Loucy (cell line): ENCODE results near the gene RNF32.

Experiments
- H2AFZ ChIP-seq: fragments of 200-600 bp; sonication (generic); 2 replicates; pipeline ENCODE4 v1.6.0; 2016; ENCODE audit warnings: antibody characterized with exemption, mild to moderate bottlenecking, low read length, moderate library complexity
- H3F3A ChIP-seq: fragments of 200-600 bp; 2 replicates; pipeline ENCODE4 v1.6.0; 2016; ENCODE audit warnings: antibody characterized with exemption, low read depth, mild to moderate bottlenecking
- H3K27me3 ChIP-seq: fragments of 200-600 bp; sonication (generic); 2 replicates; pipeline ENCODE4 v1.6.1; 2014; ENCODE audit warnings: low read length, mild to moderate bottlenecking; ENCODE audit not compliant: insufficient read depth, poor library complexity, severe bottlenecking
- H3K36me3 ChIP-seq: fragments of 200-600 bp; sonication (generic); 2 replicates; pipeline ENCODE4 v1.6.1; 2016; ENCODE audit warnings: low read length; ENCODE audit not compliant: insufficient read depth
- H3K4me1 ChIP-seq: fragments of 200-600 bp; sonication (generic); 2 replicates; pipeline ENCODE4 v1.5.1; 2014; ENCODE audit warnings: low read length, mild to moderate bottlenecking; ENCODE audit not compliant: insufficient read depth, poor library complexity, severe bottlenecking
- H3K4me2 ChIP-seq: fragments of 200-600 bp; sonication (generic); 2 replicates; pipeline ENCODE4 v1.6.0; 2014; ENCODE audit warnings: antibody characterized with exemption, low read length, low read depth, mild to moderate bottlenecking; ENCODE audit not compliant: poor library complexity, severe bottlenecking
- H3K4me3 ChIP-seq: fragments of 200-600 bp; sonication (generic); 2 replicates; pipeline ENCODE4 v1.5.1; 2014; ENCODE audit warnings: low read length, mild to moderate bottlenecking, mixed read lengths; ENCODE audit not compliant: poor library complexity, severe bottlenecking
- H3K79me2 ChIP-seq: fragments of 200-600 bp; sonication (generic); 2 replicates; pipeline ENCODE4 v1.6.1; 2014; ENCODE audit warnings: low read length; ENCODE audit not compliant: insufficient read depth
- H3K9ac ChIP-seq: fragments of 200-600 bp; sonication (generic); 2 replicates; pipeline ENCODE4 v1.6.0; 2014; ENCODE audit warnings: mild to moderate bottlenecking, low read depth, low read length, moderate library complexity; ENCODE audit not compliant: poor library complexity, severe bottlenecking
- H3K9me2 ChIP-seq: fragments of 200-600 bp; sonication (generic); replicated peaks from 2 replicates; pipeline ENCODE4 v1.6.1; 2016; ENCODE audit warnings: low read depth, low read length, mixed read lengths
- H3K9me3 ChIP-seq: fragments of 200-600 bp; sonication (generic); 2 replicates; pipeline ENCODE4 v1.6.1; 2014; ENCODE audit warnings: mild to moderate bottlenecking, antibody characterized with exemption, low read length, low read depth; ENCODE audit not compliant: insufficient read depth
- H4K20me1 ChIP-seq: fragments of 200-600 bp; sonication (generic); 2 replicates; pipeline ENCODE4 v1.6.0; 2014; ENCODE audit warnings: antibody characterized with exemption, low read length, mild to moderate bottlenecking; ENCODE audit not compliant: insufficient read depth, poor library complexity, severe bottlenecking
- CTCF ChIP-seq: fragments of 200-600 bp; sonication (generic); conservative IDR thresholded peaks from 2 replicates; pipeline ENCODE4 v1.5.1; 2014; ENCODE audit warnings: mild to moderate bottlenecking, antibody characterized with exemption, low read length
- EZH2phosphoT487 ChIP-seq: fragments of 200-600 bp; IDR thresholded peaks from 2 replicates; pipeline ENCODE4 v1.6.1; 2018; ENCODE audit warnings: antibody characterized with exemption, mild to moderate bottlenecking, moderate library complexity, borderline replicate concordance

The RNF32 gene

GRCh38 chr7:156614434-156615264 lies 25.9 kb upstream of the RNF32 start:
- Histone ChIP-seq H2AFZ (no peak overlapping the region), H3K4me3 (no peak overlapping the region), H3K36me3 (no peaks in the 10 kb centered on the region), H4K20me1 (no peaks in the 10 kb centered on the region), H3K4me1 (peaks cover 4% of the 10 kb centered on the region), H3K9ac (no peak overlapping the region), H3K27me3 (no peaks in the 10 kb centered on the region), H3K9me2 (no peaks in the 10 kb centered on the region), H3K79me2 (no peaks in the 10 kb centered on the region), H3F3A (no peaks in the 10 kb centered on the region), H3K4me2 (no peak overlapping the region), H3K9me3 (no peaks in the 10 kb centered on the region)
- TF ChIP-seq EZH2phosphoT487 (no peak), CTCF (no peak)

DNA sequence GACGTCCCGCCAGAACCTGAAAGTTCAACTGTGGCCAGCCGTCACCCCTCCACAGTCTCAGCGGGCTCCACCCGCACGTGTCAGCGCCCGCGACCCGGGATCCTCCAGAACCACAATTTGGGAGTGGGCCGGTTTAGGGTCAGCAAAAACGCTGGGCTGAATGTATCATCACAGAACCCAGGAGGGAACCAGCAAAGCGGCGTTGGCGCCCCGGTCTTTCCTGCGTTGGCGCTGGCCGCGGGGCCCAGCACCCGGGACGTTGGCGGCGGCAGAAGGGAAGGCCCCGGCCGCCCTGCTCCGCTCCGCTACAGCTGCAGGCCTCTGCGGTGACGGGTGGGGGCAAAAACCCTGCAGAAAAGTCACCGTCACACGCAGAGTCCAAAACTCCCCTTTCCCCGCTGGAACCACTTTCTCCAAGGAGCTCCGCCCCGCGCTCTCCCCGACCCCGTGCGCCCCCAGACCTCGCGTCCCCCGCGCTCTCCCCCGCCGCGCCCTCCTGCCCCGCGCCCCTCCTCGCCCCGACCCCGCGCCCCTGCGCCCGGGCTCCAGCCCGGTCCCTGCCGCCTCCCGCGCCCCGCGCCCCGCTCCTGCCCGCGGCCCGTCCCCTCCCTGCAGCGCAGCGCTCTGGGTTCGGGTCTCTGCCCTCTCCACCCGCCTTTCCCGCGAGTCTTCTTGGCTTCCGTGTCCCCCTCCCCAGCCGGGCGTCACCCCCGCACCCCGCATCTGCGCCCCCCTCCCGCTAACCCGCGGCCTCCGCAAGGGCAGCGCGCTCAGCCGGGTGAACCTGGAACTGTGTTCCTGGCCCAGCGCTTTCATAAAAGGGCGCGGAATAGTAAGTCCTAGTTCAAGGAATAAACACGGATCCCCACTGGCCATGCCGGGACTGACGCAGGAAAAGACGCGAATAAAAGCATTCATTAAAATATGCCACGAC lies 24.0 kb upstream of the RNF32 start:
- H3K27me3 ChIP-seq: no peaks in the 10 kb centered on the region
- H3K4me2 ChIP-seq: no peak overlapping the region
- 0 out of 2 replicates have a peak, but pooled peaks cover 3% of the 10 kb centered on the region for H3K9me3 ChIP-seq
- no peak overlapping the region for H2AFZ ChIP-seq
- no peaks in the 10 kb centered on the region for H3K36me3 ChIP-seq
- no peaks in the 10 kb centered on the region for H3K9me2 ChIP-seq
- peaks cover 4% of the 10 kb centered on the region for H3K4me1 ChIP-seq
- no peaks in the 10 kb centered on the region for H3K79me2 ChIP-seq
- TF ChIP-seq CTCF: no peak
- TF ChIP-seq EZH2phosphoT487: no peak
- H3F3A ChIP-seq: no peaks in the 10 kb centered on the region
- H3K4me3 ChIP-seq: no peak overlapping the region
- H3K9ac ChIP-seq: no peak overlapping the region
- no peaks in the 10 kb centered on the region for H4K20me1 ChIP-seq

DNA sequence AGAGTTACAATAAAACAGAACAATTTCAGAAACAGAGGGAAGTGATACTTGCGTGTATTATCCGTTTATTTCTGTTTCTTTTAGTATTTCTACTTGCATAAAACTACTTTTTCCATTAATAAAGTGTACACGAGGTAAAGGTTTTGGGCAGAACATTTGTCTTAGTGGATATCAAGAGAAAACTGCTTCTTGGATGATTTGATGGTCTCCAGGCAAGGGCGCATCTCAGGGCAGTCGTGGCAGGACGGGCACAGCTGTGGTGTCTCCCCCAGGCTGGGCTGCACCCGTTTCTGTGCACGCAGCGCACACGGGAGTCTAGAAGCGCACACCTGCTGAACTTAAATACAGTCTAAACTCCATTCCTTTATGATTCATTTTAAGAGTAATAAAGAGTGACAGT lies 23.4 kb upstream of the RNF32 start:
- Histone ChIP-seq H3K4me3 (no peak overlapping the region), H3K4me2 (no peak overlapping the region), H3K36me3 (no peaks in the 10 kb centered on the region), H4K20me1 (no peaks in the 10 kb centered on the region), H3K9me2 (no peaks in the 10 kb centered on the region), H3K9ac (no peak overlapping the region), H3K27me3 (no peaks in the 10 kb centered on the region), H2AFZ (no peak overlapping the region), H3K4me1 (peaks cover 4% of the 10 kb centered on the region), H3K79me2 (no peaks in the 10 kb centered on the region), H3K9me3 (0 out of 2 replicates have a peak, but pooled peaks cover 3% of the 10 kb centered on the region), H3F3A (no peaks in the 10 kb centered on the region)
- TF ChIP-seq CTCF (no peak), EZH2phosphoT487 (no peak)
